HepG2 (cell line): ENCODE results near the gene SNCG. TPM values are rescaled to one million over a fixed set of nuclear protein-coding genes. Genes with fewer than 3 reads are reported as not detected.

Experiments
- ATAC-seq: fragments of 200-7000 bp; cut with Tn5 transposase; 3 replicates; pipeline ENCODE4 v1.9.1; 2020; ENCODE audit warnings: mild to moderate bottlenecking, moderate library complexity
- BruUV-seq: library from RNA; stranded (reverse); fragments of 400-500 nt; replicated peaks from 2 replicates; lab custom pipeline; 2021; lab: Mats Ljungman, UMichigan
- CTCF ChIA-PET: fragments of 300-600 bp; formaldehyde crosslinking; extraction: SDS; loops from one replicate; lab custom pipeline; 2021; ENCODE audit warnings: low total read pairs, inconsistent platforms, low intra/inter-chr PET ratio; lab: Yijun Ruan, JAX
- POLR2A ChIA-PET: fragments of 350-600 bp; sonication (Branson Sonifier 250); formaldehyde crosslinking; loops from one replicate; lab custom pipeline; 2020; ENCODE audit warnings: antibody characterized with exemption, inconsistent platforms; lab: Yijun Ruan, JAX
- DNase-seq: peaks from one replicate; pipeline ENCODE4 v3.0.0-alpha.2; 2015; ENCODE audit warnings: low spot score
- FAIRE-seq: peaks from 3 replicates; lab custom pipeline; 2011; peaks lifted over from hg19 to GRCh38; lab: Jason Lieb, UNC
- H2AFZ ChIP-seq: one replicate; pipeline ENCODE4 v1.6.1; 2011; ENCODE audit warnings: low read length, inconsistent platforms
- H3K27ac ChIP-seq: fragments of 300-600 bp; 3 replicates; pipeline ENCODE4 v1.8.0; 2011; ENCODE audit warnings: mixed run types, mild to moderate bottlenecking, mixed read lengths, low read length, inconsistent platforms; ENCODE audit not compliant: insufficient read depth; ENCODE audit errors: extremely low read length
- H3K27me3 ChIP-seq, 2 experiments: fragments of 200-600 bp in 1 of 2; 2 replicates in 1 of 2; 3 replicates in 1 of 2; pipeline versions ENCODE4 v1.6.0 to v1.8.0; 2011; ENCODE audit warnings: low read length in 2 of 2, mild to moderate bottlenecking in 2 of 2, moderate library complexity in 2 of 2, inconsistent platforms in 1 of 2; ENCODE audit not compliant: insufficient read depth in 2 of 2, control insufficient read depth in 1 of 2
- H3K36me3 ChIP-seq, 2 experiments: fragments of 200-600 bp in 1 of 2; replicated peaks in 1 of 2; 2 replicates in 1 of 2; 3 replicates in 1 of 2; pipeline versions ENCODE4 v1.5.1 to v1.8.0; 2011; ENCODE audit warnings: low read length in 2 of 2, inconsistent platforms in 1 of 2; ENCODE audit not compliant: insufficient read depth in 2 of 2, control insufficient read depth in 1 of 2
- H3K4me1 ChIP-seq: 2 replicates; pipeline ENCODE4 v1.5.1; 2012; ENCODE audit warnings: low read length, inconsistent platforms; ENCODE audit not compliant: insufficient read depth
- H3K4me2 ChIP-seq: 2 replicates; pipeline ENCODE4 v1.6.0; 2011; ENCODE audit warnings: low read depth, low read length, inconsistent platforms
- H3K4me3 ChIP-seq, 3 experiments: fragments of 200-600 bp in 1 of 3; sonication (generic), shearing (Covaris generic) in 1 of 3; replicated peaks in 1 of 3; 2 replicates each; pipeline ENCODE4 v1.5.1; 2011 to 2016; ENCODE audit warnings: low read length in 3 of 3, inconsistent platforms in 2 of 3, low read depth in 2 of 3, mild to moderate bottlenecking in 2 of 3, control low read depth in 1 of 3, mixed read lengths in 1 of 3; ENCODE audit not compliant: insufficient read depth in 1 of 3
- H3K79me2 ChIP-seq: one replicate; pipeline ENCODE4 v1.6.1; 2011; ENCODE audit warnings: low read length, inconsistent platforms; ENCODE audit not compliant: insufficient read depth
- H3K9ac ChIP-seq: 2 replicates; pipeline ENCODE4 v1.6.0; 2011; ENCODE audit warnings: mild to moderate bottlenecking, low read depth, low read length, inconsistent platforms; ENCODE audit not compliant: insufficient read depth
- H3K9me3 ChIP-seq: 2 replicates; pipeline ENCODE4 v1.5.1; 2012; ENCODE audit warnings: mild to moderate bottlenecking, low read length
- H4K20me1 ChIP-seq: 2 replicates; pipeline ENCODE4 v1.6.0; 2011; ENCODE audit warnings: inconsistent platforms, mild to moderate bottlenecking, low read length, moderate library complexity; ENCODE audit not compliant: insufficient read depth
- EHMT2 ChIP-seq: fragments of 200-600 bp; sonication (generic); IDR thresholded peaks from 2 replicates; pipeline ENCODE4 v1.7.0; 2017; ENCODE audit warnings: antibody characterized with exemption, low read depth, low read length, borderline replicate concordance
- ELF4 ChIP-seq: sonication (generic); formaldehyde crosslinking; IDR thresholded peaks from 2 replicates; pipeline ENCODE4 v1.5.0; 2020; ENCODE audit warnings: missing genetic modification reagents, mild to moderate bottlenecking, moderate library complexity, borderline replicate concordance
- MIER3 ChIP-seq: IDR thresholded peaks from 2 replicates; pipeline ENCODE4 v1.6.1; 2016; ENCODE audit warnings: missing compliant biosample characterization, borderline replicate concordance
- NAIF1 ChIP-seq: sonication (generic); formaldehyde crosslinking; IDR thresholded peaks from 2 replicates; pipeline ENCODE4 v1.5.0; 2020; ENCODE audit warnings: mild to moderate bottlenecking, missing genetic modification reagents, borderline replicate concordance
- NR2F2 ChIP-seq: IDR thresholded peaks from 2 replicates; pipeline ENCODE4 v1.6.1; 2012; ENCODE audit warnings: low read depth, inconsistent platforms, borderline replicate concordance
- SAFB2 ChIP-seq: sonication (generic); formaldehyde crosslinking; IDR thresholded peaks from 2 replicates; pipeline ENCODE4 v1.5.1; 2020; ENCODE audit warnings: missing genetic modification reagents, low read depth, mild to moderate bottlenecking, borderline replicate concordance
- TBX2 ChIP-seq: sonication (generic); formaldehyde crosslinking; IDR thresholded peaks from 2 replicates; pipeline ENCODE4 v1.5.0; 2020; ENCODE audit warnings: missing genetic modification reagents, mild to moderate bottlenecking, borderline replicate concordance
- ZFYVE20 ChIP-seq: sonication (generic); formaldehyde crosslinking; IDR thresholded peaks from 2 replicates; pipeline ENCODE4 v1.8.0; 2023; ENCODE audit warnings: low read depth, mild to moderate bottlenecking, moderate library complexity, missing genetic modification reagents, borderline replicate concordance
- ZNF30 ChIP-seq: sonication (generic); formaldehyde crosslinking; IDR thresholded peaks from 2 replicates; pipeline ENCODE4 v1.5.0; 2020; ENCODE audit warnings: mild to moderate bottlenecking, missing genetic modification reagents
- ZNF44 ChIP-seq: sonication (generic); formaldehyde crosslinking; IDR thresholded peaks from 2 replicates; pipeline ENCODE4 v1.5.1; 2020; ENCODE audit warnings: mild to moderate bottlenecking, missing genetic modification reagents
- ZNF616 ChIP-seq: sonication (generic); formaldehyde crosslinking; IDR thresholded peaks from 2 replicates; pipeline ENCODE4 v1.5.0; 2020; ENCODE audit warnings: low read depth, mild to moderate bottlenecking, missing genetic modification reagents
- ZNF850 ChIP-seq: sonication (generic); formaldehyde crosslinking; conservative IDR thresholded peaks from 2 replicates; pipeline ENCODE4 v1.9.0; 2021; ENCODE audit warnings: mild to moderate bottlenecking, missing genetic modification reagents
- WGBS: methylation state at CpG from one replicate; pipeline ENCODE4 v1.1.6; 2017; ENCODE audit warnings: low lambda C conversion rate; 5-methylcytosine and 5-hydroxymethylcytosine counted together
- in situ Hi-C: cut with HindIII; loops from 2 replicates; pipeline ENCODE4 v1.10.0; 2017; ENCODE audit warnings: low pct_unique_long_range_greater_than_20kb; ENCODE audit not compliant: extremely low pct_ligation_motif_present
- intact Hi-C: fragments of 100-400 bp; cut with micrococcal nuclease; formaldehyde crosslinking; loops from one replicate; pipeline ENCODE4 v1.10.0; 2022; ENCODE audit not compliant: unreplicated experiment
- polyA plus RNA-seq, 8 experiments: library from polyadenylated mRNA; depleted of rRNA in 3 of 8; stranded (reverse) in 7 of 8; unstranded in 1 of 8; fragments of >200 nt; fragmentation: Illumina TruSeq in 4 of 8; extraction: Trizol in 4 of 8; gene quantifications; 2 replicates each; pipeline versions ENCODE4 v1.2.1 to v1.2.3, GENCODE V29; 2011 to 2016; ENCODE audit warnings: low read depth in 4 of 8, missing spikeins in 1 of 8, mixed read lengths in 1 of 8; ENCODE audit not compliant: insufficient read depth in 1 of 8
- total RNA-seq, 5 experiments: library from RNA; depleted of rRNA; stranded (reverse); fragments of >200 nt; fragmentation: Illumina TruSeq; extraction: Trizol; gene quantifications; 2 replicates each; pipeline ENCODE4 v1.2.3, GENCODE V29; 2016; ENCODE audit warnings: low read depth in 1 of 5
- TF ChIP-seq, protein P1 (sequence below): sonication (generic); formaldehyde crosslinking; IDR thresholded peaks from 2 replicates; pipeline ENCODE4 v1.5.0; 2020; ENCODE audit warnings: missing genetic modification reagents
- TF ChIP-seq, protein P2 (sequence below): sonication (generic); formaldehyde crosslinking; IDR thresholded peaks from 2 replicates; pipeline ENCODE4 v1.4.0; 2020; ENCODE audit warnings: missing genetic modification reagents
- TF ChIP-seq, protein P3 (sequence below): sonication (generic); formaldehyde crosslinking; IDR thresholded peaks from 2 replicates; pipeline ENCODE4 v1.4.0; 2020; ENCODE audit warnings: low read depth, missing genetic modification reagents
- TF ChIP-seq, protein P4 (sequence below): IDR thresholded peaks from 2 replicates; pipeline ENCODE4 v1.6.1; 2016; ENCODE audit warnings: low read depth, borderline replicate concordance

Gene SNCG
- total and polyA plus RNA-seq, 2 of the 13 experiments (the other 11 are each of a cell fraction or from before 2014, with no cell fraction given), result 0.22 to 0.91 TPM

DNA sequence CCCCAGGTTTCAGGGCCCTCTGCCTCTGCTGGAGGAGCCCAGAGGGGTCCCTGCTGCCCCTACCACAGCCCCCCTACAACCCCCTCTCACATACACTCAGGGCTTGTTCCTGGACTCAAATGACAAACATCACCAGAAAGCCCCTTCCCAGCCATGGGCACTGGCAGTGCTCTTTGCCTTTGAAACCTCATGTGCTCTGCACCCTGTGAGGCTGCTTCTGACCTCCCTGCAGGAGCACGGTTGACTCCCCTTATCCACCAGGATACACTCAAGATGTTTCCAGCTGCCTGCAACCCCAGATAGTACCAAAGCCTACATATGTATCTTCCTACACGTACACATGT, 6.4 kb downstream of the SNCG start:
- Histone ChIP-seq H3K4me3 (no peak overlapping the region), H3K36me3 (no peaks in the 10 kb centered on the region), H3K9me3 (no peaks in the 10 kb centered on the region), H3K9ac (no peak overlapping the region), H2AFZ (no peak overlapping the region), H3K27me3 (peaks cover 9 to 59% of the 10 kb centered on the region in 2 experiments; a peak in 4 of 5 replicates), H4K20me1 (no peaks in the 10 kb centered on the region), H3K4me1 (peaks cover 43% of the 10 kb centered on the region), H3K79me2 (no peaks in the 10 kb centered on the region), H3K4me2 (no peak overlapping the region), H3K27ac (no peak overlapping the region)
- intact Hi-C loops (no loop called here), in situ Hi-C loops (no loop called here)
- no peak for ATAC-seq
- TF ChIP-seq ZFYVE20 (CRISPR knock-in tag) (no peak), NR2F2 (no peak), ZNF30 (CRISPR knock-in tag) (no peak), NAIF1 (CRISPR knock-in tag) (no peak), ZNF44 (CRISPR knock-in tag) (no peak), ZNF616 (CRISPR knock-in tag) (no peak), SAFB2 (CRISPR knock-in tag) (no peak), TBX2 (no peak), EHMT2 (no peak), ZNF850 (CRISPR knock-in tag) (no peak), MIER3 (CRISPR knock-in tag) (no peak), ELF4 (CRISPR knock-in tag) (no peak)
- TF ChIP-seq, protein P1, sequence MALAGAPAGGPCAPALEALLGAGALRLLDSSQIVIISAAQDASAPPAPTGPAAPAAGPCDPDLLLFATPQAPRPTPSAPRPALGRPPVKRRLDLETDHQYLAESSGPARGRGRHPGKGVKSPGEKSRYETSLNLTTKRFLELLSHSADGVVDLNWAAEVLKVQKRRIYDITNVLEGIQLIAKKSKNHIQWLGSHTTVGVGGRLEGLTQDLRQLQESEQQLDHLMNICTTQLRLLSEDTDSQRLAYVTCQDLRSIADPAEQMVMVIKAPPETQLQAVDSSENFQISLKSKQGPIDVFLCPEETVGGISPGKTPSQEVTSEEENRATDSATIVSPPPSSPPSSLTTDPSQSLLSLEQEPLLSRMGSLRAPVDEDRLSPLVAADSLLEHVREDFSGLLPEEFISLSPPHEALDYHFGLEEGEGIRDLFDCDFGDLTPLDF (CRISPR knock-in tag), result no peak
- TF ChIP-seq, protein P2, sequence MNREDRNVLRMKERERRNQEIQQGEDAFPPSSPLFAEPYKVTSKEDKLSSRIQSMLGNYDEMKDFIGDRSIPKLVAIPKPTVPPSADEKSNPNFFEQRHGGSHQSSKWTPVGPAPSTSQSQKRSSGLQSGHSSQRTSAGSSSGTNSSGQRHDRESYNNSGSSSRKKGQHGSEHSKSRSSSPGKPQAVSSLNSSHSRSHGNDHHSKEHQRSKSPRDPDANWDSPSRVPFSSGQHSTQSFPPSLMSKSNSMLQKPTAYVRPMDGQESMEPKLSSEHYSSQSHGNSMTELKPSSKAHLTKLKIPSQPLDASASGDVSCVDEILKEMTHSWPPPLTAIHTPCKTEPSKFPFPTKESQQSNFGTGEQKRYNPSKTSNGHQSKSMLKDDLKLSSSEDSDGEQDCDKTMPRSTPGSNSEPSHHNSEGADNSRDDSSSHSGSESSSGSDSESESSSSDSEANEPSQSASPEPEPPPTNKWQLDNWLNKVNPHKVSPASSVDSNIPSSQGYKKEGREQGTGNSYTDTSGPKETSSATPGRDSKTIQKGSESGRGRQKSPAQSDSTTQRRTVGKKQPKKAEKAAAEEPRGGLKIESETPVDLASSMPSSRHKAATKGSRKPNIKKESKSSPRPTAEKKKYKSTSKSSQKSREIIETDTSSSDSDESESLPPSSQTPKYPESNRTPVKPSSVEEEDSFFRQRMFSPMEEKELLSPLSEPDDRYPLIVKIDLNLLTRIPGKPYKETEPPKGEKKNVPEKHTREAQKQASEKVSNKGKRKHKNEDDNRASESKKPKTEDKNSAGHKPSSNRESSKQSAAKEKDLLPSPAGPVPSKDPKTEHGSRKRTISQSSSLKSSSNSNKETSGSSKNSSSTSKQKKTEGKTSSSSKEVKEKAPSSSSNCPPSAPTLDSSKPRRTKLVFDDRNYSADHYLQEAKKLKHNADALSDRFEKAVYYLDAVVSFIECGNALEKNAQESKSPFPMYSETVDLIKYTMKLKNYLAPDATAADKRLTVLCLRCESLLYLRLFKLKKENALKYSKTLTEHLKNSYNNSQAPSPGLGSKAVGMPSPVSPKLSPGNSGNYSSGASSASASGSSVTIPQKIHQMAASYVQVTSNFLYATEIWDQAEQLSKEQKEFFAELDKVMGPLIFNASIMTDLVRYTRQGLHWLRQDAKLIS (CRISPR knock-in tag), result no peak
- TF ChIP-seq, protein P3, sequence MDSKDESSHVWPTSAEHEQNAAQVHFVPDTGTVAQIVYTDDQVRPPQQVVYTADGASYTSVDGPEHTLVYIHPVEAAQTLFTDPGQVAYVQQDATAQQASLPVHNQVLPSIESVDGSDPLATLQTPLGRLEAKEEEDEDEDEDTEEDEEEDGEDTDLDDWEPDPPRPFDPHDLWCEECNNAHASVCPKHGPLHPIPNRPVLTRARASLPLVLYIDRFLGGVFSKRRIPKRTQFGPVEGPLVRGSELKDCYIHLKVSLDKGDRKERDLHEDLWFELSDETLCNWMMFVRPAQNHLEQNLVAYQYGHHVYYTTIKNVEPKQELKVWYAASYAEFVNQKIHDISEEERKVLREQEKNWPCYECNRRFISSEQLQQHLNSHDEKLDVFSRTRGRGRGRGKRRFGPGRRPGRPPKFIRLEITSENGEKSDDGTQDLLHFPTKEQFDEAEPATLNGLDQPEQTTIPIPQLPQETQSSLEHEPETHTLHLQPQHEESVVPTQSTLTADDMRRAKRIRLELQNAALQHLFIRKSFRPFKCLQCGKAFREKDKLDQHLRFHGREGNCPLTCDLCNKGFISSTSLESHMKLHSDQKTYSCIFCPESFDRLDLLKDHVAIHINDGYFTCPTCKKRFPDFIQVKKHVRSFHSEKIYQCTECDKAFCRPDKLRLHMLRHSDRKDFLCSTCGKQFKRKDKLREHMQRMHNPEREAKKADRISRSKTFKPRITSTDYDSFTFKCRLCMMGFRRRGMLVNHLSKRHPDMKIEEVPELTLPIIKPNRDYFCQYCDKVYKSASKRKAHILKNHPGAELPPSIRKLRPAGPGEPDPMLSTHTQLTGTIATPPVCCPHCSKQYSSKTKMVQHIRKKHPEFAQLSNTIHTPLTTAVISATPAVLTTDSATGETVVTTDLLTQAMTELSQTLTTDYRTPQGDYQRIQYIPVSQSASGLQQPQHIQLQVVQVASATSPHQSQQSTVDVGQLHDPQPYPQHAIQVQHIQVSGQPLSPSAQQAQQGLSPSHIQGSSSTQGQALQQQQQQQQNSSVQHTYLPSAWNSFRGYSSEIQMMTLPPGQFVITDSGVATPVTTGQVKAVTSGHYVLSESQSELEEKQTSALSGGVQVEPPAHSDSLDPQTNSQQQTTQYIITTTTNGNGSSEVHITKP (CRISPR knock-in tag), result no peak
- TF ChIP-seq, protein P4, sequence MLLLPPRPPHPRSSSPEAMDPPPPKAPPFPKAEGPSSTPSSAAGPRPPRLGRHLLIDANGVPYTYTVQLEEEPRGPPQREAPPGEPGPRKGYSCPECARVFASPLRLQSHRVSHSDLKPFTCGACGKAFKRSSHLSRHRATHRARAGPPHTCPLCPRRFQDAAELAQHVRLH (CRISPR knock-in tag), result no peak
- no TSS peak for BruUV-seq
- 37% methylated on average over 2 of the region's 2 CpGs for WGBS
- ChIA-PET CTCF (no interaction called here), POLR2A (no interaction called here)
- DNase-seq, result no peak
- FAIRE-seq, result no peak
